GM23338 (cell line): ENCODE data around the gene ABCD1. TPM values are rescaled to one million over a fixed set of nuclear protein-coding genes. Genes with fewer than 3 reads are reported as not detected.

Source experiments
- ATAC-seq: fragments of 200-7000 bp; cut with Tn5 transposase; 3 replicates; pipeline ENCODE4 v1.9.1; 2020
- DNase-seq: peaks from one replicate; pipeline ENCODE4 v3.0.0-alpha.2; 2015; ENCODE audit warnings: low spot score
- H2AFZ ChIP-seq: fragments of 200-600 bp; sonication (generic); 2 replicates; pipeline ENCODE4 v1.8.0; 2016; ENCODE audit warnings: antibody characterized with exemption, mild to moderate bottlenecking, moderate library complexity
- H3F3A ChIP-seq: fragments of 200-600 bp; sonication (generic); replicated peaks from 2 replicates; pipeline ENCODE4 v1.8.0; 2017; ENCODE audit warnings: antibody characterized with exemption, mixed run types, low read depth
- H3K27ac ChIP-seq: fragments of 200-600 bp; sonication (generic); 2 replicates; pipeline ENCODE4 v1.6.1; 2016; ENCODE audit warnings: low read depth
- H3K27me3 ChIP-seq: fragments of 200-600 bp; sonication (generic); 2 replicates; pipeline ENCODE4 v1.8.0; 2016; ENCODE audit warnings: mild to moderate bottlenecking, mixed run types, moderate library complexity; ENCODE audit not compliant: insufficient read depth
- H3K36me3 ChIP-seq: fragments of 200-600 bp; sonication (generic); 2 replicates; pipeline ENCODE4 v1.8.0; 2016; ENCODE audit warnings: mild to moderate bottlenecking; ENCODE audit not compliant: insufficient read depth
- H3K4me1 ChIP-seq: fragments of 200-600 bp; sonication (generic); 2 replicates; pipeline ENCODE4 v1.8.0; 2016; ENCODE audit warnings: mild to moderate bottlenecking, moderate library complexity; ENCODE audit not compliant: insufficient read depth
- H3K4me2 ChIP-seq: fragments of 200-600 bp; sonication (generic); 2 replicates; pipeline ENCODE4 v1.7.1; 2017; ENCODE audit warnings: mixed run types
- H3K4me3 ChIP-seq: fragments of 200-600 bp; sonication (generic); 2 replicates; pipeline ENCODE4 v1.6.1; 2016; ENCODE audit warnings: mixed run types
- H3K79me2 ChIP-seq: fragments of 200-600 bp; sonication (generic); replicated peaks from 2 replicates; pipeline ENCODE4 v1.8.0; 2017; ENCODE audit warnings: mild to moderate bottlenecking; ENCODE audit not compliant: insufficient read depth
- H3K9me2 ChIP-seq: fragments of 200-600 bp; sonication (generic); 2 replicates; pipeline ENCODE4 v1.8.0; 2017; ENCODE audit not compliant: insufficient read depth
- H4K20me1 ChIP-seq: fragments of 200-600 bp; sonication (generic); replicated peaks from 2 replicates; pipeline ENCODE4 v1.8.0; 2017; ENCODE audit warnings: mild to moderate bottlenecking; ENCODE audit not compliant: insufficient read depth
- H3K27ac Mint-ChIP-seq: 2 replicates; pipeline ENCODE4 v1.8.0; 2020; ENCODE audit warnings: inconsistent platforms, mild to moderate bottlenecking, moderate library complexity, mixed read lengths
- H3K27me3 Mint-ChIP-seq: 3 replicates; pipeline ENCODE4 v1.8.0; 2022; ENCODE audit warnings: low read depth, mild to moderate bottlenecking, moderate library complexity, mixed read lengths, inconsistent platforms; ENCODE audit not compliant: insufficient read depth, poor library complexity
- H3K36me3 Mint-ChIP-seq: 3 replicates; pipeline ENCODE4 v1.8.0; 2021; ENCODE audit warnings: low read depth, mild to moderate bottlenecking, inconsistent platforms, moderate library complexity, mixed read lengths
- H3K4me1 Mint-ChIP-seq: 3 replicates; pipeline ENCODE4 v1.8.0; 2020; ENCODE audit warnings: mild to moderate bottlenecking, inconsistent platforms, mixed read lengths
- H3K4me3 Mint-ChIP-seq: 3 replicates; pipeline ENCODE4 v1.8.0; 2021; ENCODE audit warnings: moderate library complexity, mild to moderate bottlenecking, inconsistent platforms, mixed read lengths
- H3K9me3 Mint-ChIP-seq: 3 replicates; pipeline ENCODE4 v1.8.0; 2020; ENCODE audit warnings: moderate library complexity, mild to moderate bottlenecking, inconsistent platforms, mixed read lengths
- EZH2 ChIP-seq: fragments of 200-600 bp; sonication (generic); IDR thresholded peaks from one replicate; pipeline ENCODE4 v1.8.0; 2017; ENCODE audit warnings: antibody characterized with exemption, mild to moderate bottlenecking, low read depth; ENCODE audit not compliant: unreplicated experiment
- EZH2phosphoT487 ChIP-seq: fragments of 200-600 bp; sonication (generic); IDR thresholded peaks from one replicate; pipeline ENCODE4 v1.8.1; 2018; ENCODE audit warnings: antibody characterized with exemption; ENCODE audit not compliant: unreplicated experiment
- JUNB ChIP-seq: IDR thresholded peaks from one replicate; pipeline ENCODE4 v1.6.1; 2016; ENCODE audit warnings: antibody characterized with exemption; ENCODE audit not compliant: unreplicated experiment
- NANOG ChIP-seq: IDR thresholded peaks from 2 replicates; pipeline ENCODE4 v1.6.1; 2016; ENCODE audit warnings: antibody characterized with exemption, borderline replicate concordance
- POLR2AphosphoS5 ChIP-seq: IDR thresholded peaks from 2 replicates; pipeline ENCODE4 v1.6.1; 2016; ENCODE audit warnings: antibody characterized with exemption, low read depth
- STAT1 ChIP-seq: IDR thresholded peaks from one replicate; pipeline ENCODE4 v1.6.1; 2016; ENCODE audit warnings: antibody characterized with exemption; ENCODE audit not compliant: unreplicated experiment
- ZNF114 ChIP-seq: fragments of 250-450 bp; sonication (Bioruptor Pico); IDR thresholded peaks from 2 replicates; pipeline ENCODE4 v1.5.0; 2020; ENCODE audit warnings: mild to moderate bottlenecking, moderate library complexity
- ZNF331 ChIP-seq: fragments of 250-450 bp; sonication (Bioruptor Pico); IDR thresholded peaks from 2 replicates; pipeline ENCODE4 v1.5.0; 2020; ENCODE audit warnings: low read depth, mild to moderate bottlenecking, moderate library complexity
- polyA plus RNA-seq: library from polyadenylated mRNA; unstranded; fragments of >200 nt; fragmentation: Nextera tagmentation; extraction: Ambion mirVana; gene quantifications from 2 replicates; pipeline ENCODE4 v1.2.1, GENCODE V29; 2016
- total RNA-seq: library from RNA; depleted of rRNA; stranded (reverse); fragments of >200 nt; shearing (Covaris generic); gene quantifications from 2 replicates; pipeline ENCODE4 v1.2.3, GENCODE V29; 2014
- TF ChIP-seq, protein P1 (sequence below): IDR thresholded peaks from one replicate; pipeline ENCODE4 v1.6.1; 2018; ENCODE audit warnings: antibody characterized with exemption; ENCODE audit not compliant: unreplicated experiment
- TF ChIP-seq, protein P2 (sequence below), 2 experiments: fragments of 200-600 bp in 1 of 2; sonication (generic) in 1 of 2; conservative IDR thresholded peaks; 2 replicates each; pipeline versions ENCODE4 v1.5.1 to v1.6.1; 2016 to 2017; ENCODE audit warnings: antibody characterized with exemption in 2 of 2, low read depth in 2 of 2, mild to moderate bottlenecking in 2 of 2, moderate library complexity in 1 of 2

The ABCD1 gene
- total and polyA plus RNA-seq, 2 experiments from 2014 or later: 2.4 to 8.9 TPM

DNA sequence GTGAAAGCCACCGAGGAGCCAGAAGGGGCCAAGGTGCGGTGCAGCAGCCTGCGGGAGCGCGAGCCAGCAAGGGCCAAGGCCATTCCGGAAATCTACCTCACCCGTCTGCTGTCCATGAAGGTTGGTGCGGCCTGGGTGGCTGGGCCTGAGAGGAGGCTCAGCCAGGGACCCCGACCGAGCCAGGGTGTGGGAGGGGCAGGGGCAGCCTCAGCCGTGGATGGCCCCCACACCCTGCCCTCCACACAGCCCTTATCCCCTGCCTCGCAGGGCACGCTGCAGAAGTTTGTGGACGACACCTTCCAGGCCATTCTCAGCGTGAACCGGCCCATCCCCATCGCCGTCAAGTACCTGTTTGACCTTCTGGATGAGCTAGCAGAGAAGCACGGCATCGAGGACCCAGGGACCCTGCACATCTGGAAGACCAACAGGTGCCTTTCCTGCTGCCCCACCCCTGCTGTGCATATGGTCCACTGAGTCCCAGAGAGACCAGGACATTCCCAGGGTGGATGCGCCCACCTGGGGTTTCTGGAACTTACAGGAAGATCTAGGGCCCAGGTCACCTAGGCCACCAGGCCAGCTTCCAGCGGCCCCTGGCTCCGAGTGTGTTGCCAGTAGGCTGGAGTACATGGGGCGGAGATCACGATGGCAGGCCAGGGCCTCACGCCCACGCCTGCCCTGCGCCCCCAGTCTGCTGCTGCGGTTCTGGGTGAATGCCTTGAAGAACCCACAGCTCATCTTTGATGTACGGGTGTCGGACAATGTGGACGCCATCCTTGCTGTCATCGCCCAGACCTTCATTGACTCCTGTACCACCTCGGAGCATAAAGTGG lies 52.8 kb downstream of the ABCD1 start:
- Mint-ChIP-seq H3K9me3 (no peaks in the 10 kb centered on the region), H3K4me3 (no peak overlapping the region), H3K27ac (no peak overlapping the region), H3K4me1 (peaks cover 7% of the 10 kb centered on the region; the same call in 2 of the 3 replicates), H3K36me3 (no peaks in the 10 kb centered on the region), H3K27me3 (peaks cover 5% of the 10 kb centered on the region)
- H3K4me1 ChIP-seq: no peaks in the 10 kb centered on the region
- no peaks in the 10 kb centered on the region for H3F3A ChIP-seq
- H3K36me3 ChIP-seq: no peaks in the 10 kb centered on the region
- H3K4me2 ChIP-seq: no peak overlapping the region
- no peaks in the 10 kb centered on the region for H4K20me1 ChIP-seq
- ATAC-seq (no peak), DNase-seq (no peak)
- no peak overlapping the region for H3K4me3 ChIP-seq
- TF ChIP-seq, protein P1, sequence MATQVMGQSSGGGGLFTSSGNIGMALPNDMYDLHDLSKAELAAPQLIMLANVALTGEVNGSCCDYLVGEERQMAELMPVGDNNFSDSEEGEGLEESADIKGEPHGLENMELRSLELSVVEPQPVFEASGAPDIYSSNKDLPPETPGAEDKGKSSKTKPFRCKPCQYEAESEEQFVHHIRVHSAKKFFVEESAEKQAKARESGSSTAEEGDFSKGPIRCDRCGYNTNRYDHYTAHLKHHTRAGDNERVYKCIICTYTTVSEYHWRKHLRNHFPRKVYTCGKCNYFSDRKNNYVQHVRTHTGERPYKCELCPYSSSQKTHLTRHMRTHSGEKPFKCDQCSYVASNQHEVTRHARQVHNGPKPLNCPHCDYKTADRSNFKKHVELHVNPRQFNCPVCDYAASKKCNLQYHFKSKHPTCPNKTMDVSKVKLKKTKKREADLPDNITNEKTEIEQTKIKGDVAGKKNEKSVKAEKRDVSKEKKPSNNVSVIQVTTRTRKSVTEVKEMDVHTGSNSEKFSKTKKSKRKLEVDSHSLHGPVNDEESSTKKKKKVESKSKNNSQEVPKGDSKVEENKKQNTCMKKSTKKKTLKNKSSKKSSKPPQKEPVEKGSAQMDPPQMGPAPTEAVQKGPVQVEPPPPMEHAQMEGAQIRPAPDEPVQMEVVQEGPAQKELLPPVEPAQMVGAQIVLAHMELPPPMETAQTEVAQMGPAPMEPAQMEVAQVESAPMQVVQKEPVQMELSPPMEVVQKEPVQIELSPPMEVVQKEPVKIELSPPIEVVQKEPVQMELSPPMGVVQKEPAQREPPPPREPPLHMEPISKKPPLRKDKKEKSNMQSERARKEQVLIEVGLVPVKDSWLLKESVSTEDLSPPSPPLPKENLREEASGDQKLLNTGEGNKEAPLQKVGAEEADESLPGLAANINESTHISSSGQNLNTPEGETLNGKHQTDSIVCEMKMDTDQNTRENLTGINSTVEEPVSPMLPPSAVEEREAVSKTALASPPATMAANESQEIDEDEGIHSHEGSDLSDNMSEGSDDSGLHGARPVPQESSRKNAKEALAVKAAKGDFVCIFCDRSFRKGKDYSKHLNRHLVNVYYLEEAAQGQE: no peak
- TF ChIP-seq POLR2AphosphoS5 (no peak), NANOG (no peak), JUNB (no peak), STAT1 (no peak), ZNF331 (no peak), ZNF114 (CRISPR knock-in tag) (no peak), EZH2phosphoT487 (no peak), EZH2 (no peak)
- H3K79me2 ChIP-seq: no peaks in the 10 kb centered on the region
- no peaks in the 10 kb centered on the region for H3K27me3 ChIP-seq
- H2AFZ ChIP-seq: no peak overlapping the region
- H3K9me2 ChIP-seq: no peaks in the 10 kb centered on the region
- H3K27ac ChIP-seq: no peak overlapping the region

DNA sequence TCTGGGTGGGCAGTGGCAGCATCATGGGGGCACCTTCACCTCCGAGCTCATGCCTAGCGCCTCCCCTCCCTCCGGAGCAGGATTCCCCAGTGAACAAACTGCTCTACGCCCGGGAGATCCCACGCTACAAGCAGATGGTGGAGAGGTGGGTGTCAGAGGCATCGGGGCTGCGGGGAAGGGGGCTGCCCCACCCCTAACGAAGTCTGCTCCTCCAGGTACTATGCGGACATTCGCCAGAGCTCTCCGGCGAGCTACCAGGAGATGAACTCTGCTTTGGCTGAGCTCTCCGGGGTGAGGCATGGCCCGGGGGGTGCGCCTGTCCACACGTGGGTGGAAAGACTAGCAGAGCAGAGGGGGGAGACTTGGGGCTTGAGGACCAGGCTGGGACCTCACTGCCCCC lies 53.5 kb downstream of the ABCD1 start:
- Histone ChIP-seq H3K27me3 (no peaks in the 10 kb centered on the region), H4K20me1 (no peaks in the 10 kb centered on the region), H3K36me3 (no peaks in the 10 kb centered on the region), H3K4me2 (no peak overlapping the region), H3K4me3 (no peak overlapping the region), H3K9me2 (no peaks in the 10 kb centered on the region), H3K27ac (no peak overlapping the region), H2AFZ (no peak overlapping the region), H3F3A (no peaks in the 10 kb centered on the region), H3K79me2 (no peaks in the 10 kb centered on the region), H3K4me1 (no peaks in the 10 kb centered on the region)
- Mint-ChIP-seq H3K27me3 (peaks cover 5% of the 10 kb centered on the region), H3K9me3 (no peaks in the 10 kb centered on the region), H3K4me1 (peaks cover 7% of the 10 kb centered on the region; the same call in 2 of the 3 replicates), H3K4me3 (no peak overlapping the region), H3K36me3 (no peaks in the 10 kb centered on the region), H3K27ac (no peak overlapping the region)
- DNase-seq (no peak), ATAC-seq (no peak)
- TF ChIP-seq ZNF331 (no peak), NANOG (no peak)
- TF ChIP-seq, protein P2, sequence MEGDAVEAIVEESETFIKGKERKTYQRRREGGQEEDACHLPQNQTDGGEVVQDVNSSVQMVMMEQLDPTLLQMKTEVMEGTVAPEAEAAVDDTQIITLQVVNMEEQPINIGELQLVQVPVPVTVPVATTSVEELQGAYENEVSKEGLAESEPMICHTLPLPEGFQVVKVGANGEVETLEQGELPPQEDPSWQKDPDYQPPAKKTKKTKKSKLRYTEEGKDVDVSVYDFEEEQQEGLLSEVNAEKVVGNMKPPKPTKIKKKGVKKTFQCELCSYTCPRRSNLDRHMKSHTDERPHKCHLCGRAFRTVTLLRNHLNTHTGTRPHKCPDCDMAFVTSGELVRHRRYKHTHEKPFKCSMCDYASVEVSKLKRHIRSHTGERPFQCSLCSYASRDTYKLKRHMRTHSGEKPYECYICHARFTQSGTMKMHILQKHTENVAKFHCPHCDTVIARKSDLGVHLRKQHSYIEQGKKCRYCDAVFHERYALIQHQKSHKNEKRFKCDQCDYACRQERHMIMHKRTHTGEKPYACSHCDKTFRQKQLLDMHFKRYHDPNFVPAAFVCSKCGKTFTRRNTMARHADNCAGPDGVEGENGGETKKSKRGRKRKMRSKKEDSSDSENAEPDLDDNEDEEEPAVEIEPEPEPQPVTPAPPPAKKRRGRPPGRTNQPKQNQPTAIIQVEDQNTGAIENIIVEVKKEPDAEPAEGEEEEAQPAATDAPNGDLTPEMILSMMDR (conservative IDR thresholded peaks at IDR 0.05; ENCODE audit: low read depth in 2 of 2): no peak
